ENCODE results near the gene PRKAG1.
"Not testable (repeated sequence)": the region's sequence is repeated elsewhere in the genome, so short reads cannot be mapped to it uniquely, and the experiment has no call there.

Gene PRKAG1

DNA sequence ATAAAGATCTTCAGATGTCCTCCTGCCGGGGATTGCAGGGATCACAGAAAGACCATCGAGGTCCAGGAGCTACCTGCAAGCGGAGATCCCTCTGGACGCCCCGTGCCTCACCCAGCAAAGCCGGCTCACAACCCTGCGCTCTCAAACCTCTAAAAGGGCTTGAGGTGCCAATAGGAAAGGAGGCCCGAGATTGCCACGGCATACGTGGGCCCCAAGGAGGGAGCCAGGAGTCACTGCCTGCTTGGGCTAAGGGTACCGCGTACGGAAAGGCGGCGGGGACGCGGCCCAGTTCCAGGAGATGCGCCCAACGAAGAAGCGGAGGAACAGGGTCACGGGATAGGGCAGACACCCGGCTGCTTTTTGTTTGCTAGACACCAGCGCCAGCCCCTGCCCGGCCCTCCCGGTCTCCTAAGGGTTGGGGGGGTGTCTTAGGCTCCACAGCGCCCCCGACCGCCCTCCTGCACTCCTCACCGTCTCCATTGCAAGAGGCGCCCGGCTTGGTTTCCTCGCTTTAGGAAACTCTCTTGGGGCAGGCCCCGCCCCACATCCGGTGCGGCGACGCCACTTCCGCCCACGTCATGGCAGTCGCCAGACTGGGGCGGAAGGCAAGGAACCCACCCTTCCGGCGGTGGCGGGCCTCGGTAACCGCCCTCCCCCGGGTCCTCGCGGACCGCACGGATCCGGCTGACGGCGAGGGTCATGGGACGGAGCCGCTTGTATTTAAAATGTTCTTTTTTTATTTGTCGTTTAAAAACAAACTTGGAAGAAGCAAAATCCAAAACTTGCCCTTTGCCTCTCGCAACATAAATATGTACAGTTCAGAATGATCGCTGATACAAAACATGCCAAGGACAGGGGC is at the start of gene PRKAG1:
TSS of gene PRKAG1 (minus strand) at position 516 of the 859 bp plus-strand sequence. CDS start at position 480, 36 bp downstream.
- peak; percentile 90 for DNase-seq

- DNase-seq = no peak
These were observed 47.5 kb upstream of the PRKAG1 start for GRCh38 chr12:49066120-49066519.

DNA sequence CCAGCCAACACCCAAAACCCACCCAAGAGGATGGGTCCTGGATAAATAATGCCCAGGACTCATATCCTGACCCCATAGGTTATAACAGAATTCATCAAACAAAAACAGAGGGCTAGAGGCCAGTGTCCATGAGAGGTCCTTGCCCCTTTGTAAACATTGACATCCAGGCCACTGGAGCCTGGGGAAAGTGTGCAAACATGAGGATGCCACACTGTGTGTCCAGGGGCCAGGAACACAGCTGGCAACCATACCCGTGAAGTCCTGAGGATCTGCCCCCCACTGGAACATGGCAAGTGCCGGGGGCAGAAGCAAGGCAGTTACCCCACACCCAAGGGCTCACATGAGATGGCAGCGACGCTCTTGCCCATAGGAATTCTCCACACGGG is 46.2 kb upstream of the PRKAG1 start:
- DNase-seq = no peak

GRCh38 chr12:49061916-49062315 is 43.3 kb upstream of the PRKAG1 start:
- not testable (repeated sequence) for DNase-seq

DNA sequence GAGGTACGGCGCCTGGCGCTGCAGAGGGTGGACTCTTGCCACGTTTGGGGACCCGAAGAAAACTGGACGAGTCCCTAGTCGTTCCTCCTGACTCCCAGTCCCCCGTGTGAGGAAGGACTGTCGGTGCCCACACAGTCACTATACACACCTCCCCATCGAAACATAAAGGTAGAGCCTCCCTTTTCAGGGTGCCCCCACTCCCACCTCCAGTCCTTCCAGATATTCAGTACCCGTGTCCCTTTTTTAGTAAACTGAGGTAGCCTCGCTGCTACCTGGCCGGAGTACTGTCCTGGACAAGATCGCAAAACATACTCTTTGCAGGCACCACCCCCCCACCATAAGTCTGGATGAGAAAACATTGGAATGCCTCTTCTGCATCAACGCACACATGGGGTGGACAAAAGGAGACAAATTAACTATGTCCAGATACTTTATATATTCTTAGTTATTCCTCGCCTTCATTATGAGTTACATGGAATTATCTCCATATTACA is 42.6 kb upstream of the PRKAG1 start:
- DNase-seq = no peak

GRCh38 chr12:49060237-49061156 is 41.9 kb upstream of the PRKAG1 start, which contains the start of gene KMT2D:
KMT2D (minus strand) TSS chr12:49060794; CDS start chr12:49055324, 5,470 bp downstream.
- peak; percentile 68 for DNase-seq

DNA sequence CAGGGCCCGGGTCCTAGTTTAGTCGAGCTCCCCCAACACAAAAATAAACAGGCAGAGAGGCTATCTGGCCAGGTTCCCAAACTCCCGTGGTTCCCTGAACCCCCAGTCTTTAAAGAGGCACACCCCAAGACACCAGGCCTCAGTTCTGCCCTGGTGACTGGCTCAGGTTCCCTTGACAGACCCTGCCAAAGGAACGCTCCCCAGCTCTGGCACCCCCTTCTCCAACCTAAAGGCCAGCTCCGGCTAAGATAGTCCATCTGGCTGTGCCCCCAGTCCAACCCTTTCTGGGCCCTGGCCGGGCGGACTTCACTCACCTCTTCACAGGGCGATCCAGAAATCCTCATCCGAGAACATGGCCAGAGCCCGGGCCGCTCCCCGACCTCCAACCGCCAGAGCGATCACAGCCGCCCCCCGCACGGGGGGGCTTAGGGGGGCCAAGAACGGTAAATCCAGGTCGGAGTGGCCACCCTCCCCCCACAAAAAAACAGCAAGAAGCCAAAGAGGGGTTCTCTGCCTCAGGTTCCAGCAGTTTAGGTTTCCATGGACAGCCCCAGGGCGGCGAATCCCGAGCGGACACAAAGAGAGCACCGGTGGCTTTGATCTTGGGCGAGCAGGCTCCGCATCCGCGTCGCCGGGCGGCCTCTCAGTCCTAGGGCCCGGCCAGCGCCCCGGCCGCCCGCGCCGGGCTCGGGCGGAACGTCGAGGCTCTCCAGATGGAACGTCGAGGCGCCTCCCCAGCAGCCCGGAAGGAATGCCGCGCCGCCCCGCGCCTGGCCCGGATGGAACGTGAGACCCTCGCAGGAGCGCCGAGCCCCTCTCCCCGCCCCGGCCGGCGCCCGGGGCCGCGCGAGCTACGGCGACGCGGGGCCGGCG is 41.0 kb upstream of the PRKAG1 start:
- no peak for DNase-seq

- no peak for DNase-seq
These were observed 40.4 kb upstream of the PRKAG1 start for GRCh38 chr12:49059045-49059298.

DNA sequence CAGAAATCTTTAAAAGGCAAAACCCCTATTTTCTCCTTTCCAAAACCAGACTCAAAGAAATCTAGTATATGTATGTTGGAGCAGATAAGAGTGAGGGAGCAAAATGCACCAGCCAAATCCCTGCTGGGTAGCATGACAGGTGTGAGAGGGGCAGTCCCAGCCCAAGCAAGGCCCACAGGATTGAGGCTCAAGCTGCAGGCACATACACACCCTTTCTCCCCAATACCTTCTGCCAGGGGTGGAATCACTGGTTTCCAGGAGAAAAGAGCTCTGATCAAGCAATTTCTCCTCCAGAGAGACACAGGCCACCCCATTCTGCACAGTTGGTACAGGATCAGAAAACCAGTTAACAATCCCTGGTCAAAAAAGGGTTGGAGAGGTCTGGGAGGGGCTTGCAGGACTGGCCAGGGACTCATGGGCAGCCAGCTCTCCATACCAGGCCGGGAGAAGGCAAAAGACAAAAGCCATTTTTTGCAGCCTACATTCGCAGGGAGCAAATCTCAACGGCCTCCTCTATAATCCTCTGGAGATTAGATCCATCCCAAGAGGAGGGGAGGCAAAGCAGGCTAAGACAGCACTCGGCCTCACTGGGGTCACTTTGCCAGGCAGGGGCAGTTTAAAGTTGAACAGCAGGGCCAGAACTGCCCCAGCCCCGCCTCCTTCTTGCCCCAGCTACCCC is 39.9 kb upstream of the PRKAG1 start:
- DNase-seq = no peak

DNA sequence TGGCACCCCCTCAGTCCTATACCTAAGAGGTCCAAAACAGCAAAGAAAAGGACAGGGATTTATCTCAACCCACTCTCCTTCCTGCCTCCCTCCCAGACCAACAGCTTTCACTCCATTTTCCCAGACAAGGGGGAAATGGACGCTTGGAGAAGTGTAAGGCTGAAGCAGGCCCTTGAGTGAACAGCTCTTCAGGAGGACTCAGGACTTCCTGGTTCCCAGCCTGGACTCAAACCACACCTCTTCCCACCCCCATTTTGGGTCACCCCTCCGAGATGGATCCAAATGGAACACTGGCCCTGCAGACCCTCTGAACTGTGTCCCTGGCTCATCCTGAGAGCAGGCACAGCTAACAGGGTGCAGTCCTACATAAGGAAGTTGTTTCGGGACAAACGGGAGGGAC is 39.3 kb upstream of the PRKAG1 start:
- no peak for DNase-seq

DNA sequence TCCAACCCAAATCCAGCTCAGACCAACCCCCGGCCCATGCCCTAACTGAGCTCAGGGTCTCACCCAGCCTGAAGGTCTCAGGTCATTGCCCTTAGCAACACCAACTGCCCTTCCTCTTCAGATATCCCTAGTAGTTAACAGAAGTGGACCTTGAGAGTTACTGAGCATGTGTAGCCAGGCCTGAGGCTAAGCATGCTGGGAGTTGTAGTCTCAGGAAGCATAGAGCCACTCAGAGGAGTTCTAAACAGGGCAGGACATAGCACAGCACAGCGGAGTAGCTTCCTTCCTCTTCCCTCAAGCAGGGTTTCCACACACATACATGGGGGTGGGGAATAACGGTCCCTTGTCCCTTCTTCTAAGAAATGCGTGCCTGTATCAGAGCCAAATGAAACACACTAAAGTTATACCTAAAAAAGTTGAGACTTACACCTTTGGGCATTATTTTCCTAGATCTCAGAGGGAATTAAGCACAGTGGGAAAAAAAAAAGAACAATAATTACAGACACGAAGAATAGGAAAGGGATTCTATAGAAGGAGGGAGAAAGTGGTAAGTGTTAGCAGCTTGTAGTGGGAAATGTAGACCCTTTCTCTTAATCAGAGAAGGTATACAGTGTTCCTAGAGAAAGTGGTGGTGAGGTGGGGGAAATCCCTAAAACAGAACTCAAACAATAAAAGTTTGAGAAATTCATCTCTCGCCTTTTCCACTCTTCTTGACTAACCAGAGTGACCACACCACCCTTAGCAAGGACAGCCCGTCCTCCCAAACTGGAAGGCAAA is 37.6 kb upstream of the PRKAG1 start:
- DNase-seq = no peak

GRCh38 chr12:49055092-49055491 is 36.5 kb upstream of the PRKAG1 start:
- DNase-seq = no peak

DNA sequence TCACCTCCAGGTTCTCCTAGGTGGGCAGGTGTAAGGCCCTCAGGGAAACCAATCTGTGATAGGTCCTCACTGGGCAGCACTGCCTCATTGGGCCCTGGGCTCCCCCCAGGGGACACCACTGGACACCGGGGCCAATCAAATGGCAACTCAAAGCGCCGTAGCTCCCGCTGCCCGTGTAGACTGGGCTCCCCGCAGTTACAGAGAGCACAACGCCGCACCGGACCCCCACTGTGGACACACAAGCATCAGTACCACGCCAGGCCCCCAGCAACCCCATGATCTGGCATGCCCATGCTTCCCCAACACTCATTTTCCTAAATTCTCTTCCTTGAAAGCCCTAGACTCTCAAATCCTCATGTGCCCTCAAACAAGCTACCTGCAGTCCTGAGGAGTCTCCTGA is 35.9 kb upstream of the PRKAG1 start:
- no peak for DNase-seq

DNA sequence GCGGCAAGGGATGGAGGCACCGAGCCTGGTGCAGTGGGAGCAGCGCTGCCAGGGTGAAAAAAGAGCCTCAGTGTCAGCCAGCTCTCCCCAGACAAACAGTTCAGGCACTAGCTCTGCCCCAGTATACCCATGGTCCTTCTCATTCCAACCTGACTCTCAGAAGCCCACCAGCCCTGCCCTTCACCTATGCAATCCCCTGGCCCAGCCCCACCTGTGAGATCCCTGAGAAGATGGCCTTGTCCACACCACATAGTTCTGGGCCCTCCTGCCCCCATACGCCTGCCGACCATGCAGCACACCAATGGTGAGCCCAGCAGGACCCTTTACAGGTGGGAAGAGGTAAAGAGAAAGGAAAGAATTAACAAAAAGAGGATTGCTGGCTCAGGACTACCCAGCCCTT is 35.5 kb upstream of the PRKAG1 start:
- DNase-seq = no peak

- DNase-seq = no peak
These were observed 34.1 kb upstream of the PRKAG1 start for GRCh38 chr12:49052451-49053208.

- no peak for DNase-seq
These were observed 33.3 kb upstream of the PRKAG1 start for GRCh38 chr12:49051777-49052438.

- DNase-seq = no peak
These were observed 32.8 kb upstream of the PRKAG1 start for GRCh38 chr12:49051373-49051764.

GRCh38 chr12:49050507-49051372 is 32.2 kb upstream of the PRKAG1 start:
- no peak for DNase-seq
